H9 (cell line): Measurements from ENCODE around the gene SHB. TPM values are rescaled to one million over a fixed set of nuclear protein-coding genes. Genes with fewer than 3 reads are reported as not detected.

Source experiments
- DNase-seq: peaks from one replicate; pipeline ENCODE4 v3.0.0-alpha.2; 2017
- H2AFZ ChIP-seq: one replicate; pipeline ENCODE4 v1.6.1; 2013; ENCODE audit warnings: mild to moderate bottlenecking, low read length, control low read depth, moderate library complexity
- H2AK5ac ChIP-seq: 2 replicates; pipeline ENCODE4 v1.6.1; 2013; ENCODE audit warnings: low read length, control low read depth, mixed read lengths; ENCODE audit not compliant: insufficient read length
- H2BK120ac ChIP-seq: one replicate; pipeline ENCODE4 v1.6.1; 2013; ENCODE audit warnings: low read depth, mild to moderate bottlenecking, low read length, control low read depth, inconsistent platforms; ENCODE audit not compliant: poor library complexity, severe bottlenecking
- H2BK12ac ChIP-seq: 2 replicates; pipeline ENCODE4 v1.6.1; 2013; ENCODE audit warnings: low read length, control low read depth, mixed read lengths, low read depth; ENCODE audit not compliant: insufficient read length
- H2BK15ac ChIP-seq: 2 replicates; pipeline ENCODE4 v1.6.1; 2013; ENCODE audit warnings: low read depth, low read length, control low read depth
- H2BK20ac ChIP-seq: one replicate; pipeline ENCODE4 v1.6.1; 2013; ENCODE audit warnings: low read depth, mild to moderate bottlenecking, low read length, control low read depth, inconsistent platforms; ENCODE audit not compliant: poor library complexity, severe bottlenecking
- H2BK5ac ChIP-seq: 2 replicates; pipeline ENCODE4 v1.6.1; 2013; ENCODE audit warnings: low read length, control low read depth, mixed read lengths; ENCODE audit not compliant: insufficient read length
- H3K14ac ChIP-seq: 2 replicates; pipeline ENCODE4 v1.6.1; 2013; ENCODE audit warnings: low read length, control low read depth; ENCODE audit not compliant: insufficient read depth
- H3K18ac ChIP-seq: 2 replicates; pipeline ENCODE4 v1.6.1; 2013; ENCODE audit warnings: low read depth, mild to moderate bottlenecking, mixed read lengths, low read length, control low read depth; ENCODE audit not compliant: insufficient read length
- H3K23ac ChIP-seq: 2 replicates; pipeline ENCODE4 v1.6.1; 2013; ENCODE audit warnings: low read length, control low read depth, mixed read lengths, low read depth; ENCODE audit not compliant: insufficient read length
- H3K23me2 ChIP-seq: 2 replicates; pipeline ENCODE4 v1.6.1; 2013; ENCODE audit warnings: low read depth, mild to moderate bottlenecking, mixed read lengths, low read length, control low read depth; ENCODE audit not compliant: insufficient read length, poor library complexity, severe bottlenecking
- H3K27ac ChIP-seq: 2 replicates; pipeline ENCODE4 v1.5.1; 2013; ENCODE audit warnings: low read length, control low read depth, mixed read lengths, low read depth; ENCODE audit not compliant: insufficient read length
- H3K27me3 ChIP-seq: 2 replicates; pipeline ENCODE4 v1.6.1; 2013; ENCODE audit warnings: low read length, control low read depth, inconsistent platforms; ENCODE audit not compliant: insufficient read depth
- H3K4ac ChIP-seq: 2 replicates; pipeline ENCODE4 v1.6.1; 2013; ENCODE audit warnings: low read depth, mild to moderate bottlenecking, control low read depth, inconsistent platforms, low read length, moderate library complexity
- H3K4me1 ChIP-seq: 2 replicates; pipeline ENCODE4 v1.6.1; 2013; ENCODE audit warnings: low read length, control low read depth, inconsistent platforms; ENCODE audit not compliant: insufficient read depth
- H3K4me2 ChIP-seq: 2 replicates; pipeline ENCODE4 v1.6.1; 2013; ENCODE audit warnings: low read length, control low read depth, mixed read lengths; ENCODE audit not compliant: insufficient read length, insufficient read depth
- H3K56ac ChIP-seq: 2 replicates; pipeline ENCODE4 v1.6.1; 2013; ENCODE audit warnings: low read depth, mild to moderate bottlenecking, mixed read lengths, low read length, control low read depth; ENCODE audit not compliant: insufficient read length
- H3K79me1 ChIP-seq: 2 replicates; pipeline ENCODE4 v1.6.1; 2013; ENCODE audit warnings: low read depth, mild to moderate bottlenecking, moderate library complexity, low read length, control low read depth, inconsistent platforms; ENCODE audit not compliant: insufficient read depth, poor library complexity, severe bottlenecking
- H3K79me2 ChIP-seq: 2 replicates; pipeline ENCODE4 v1.6.1; 2013; ENCODE audit warnings: low read length, control low read depth, inconsistent platforms; ENCODE audit not compliant: insufficient read depth
- H3K9ac ChIP-seq: 2 replicates; pipeline ENCODE4 v1.6.1; 2013; ENCODE audit warnings: low read length, control low read depth, mixed read lengths; ENCODE audit not compliant: insufficient read length; ENCODE audit errors: extremely low read depth
- H3K9me3 ChIP-seq: one replicate; pipeline ENCODE4 v1.6.1; 2013; ENCODE audit warnings: low read depth, low read length, inconsistent platforms; ENCODE audit not compliant: control insufficient read depth
- H3T11ph ChIP-seq: one replicate; pipeline ENCODE4 v1.6.1; 2013; ENCODE audit warnings: mild to moderate bottlenecking, low read length, control low read depth, inconsistent platforms
- H4K20me1 ChIP-seq: one replicate; pipeline ENCODE4 v1.6.1; 2013; ENCODE audit not compliant: control insufficient read depth, insufficient read length, insufficient read depth
- H4K5ac ChIP-seq: 2 replicates; pipeline ENCODE4 v1.6.1; 2013; ENCODE audit warnings: low read depth, mild to moderate bottlenecking, mixed read lengths, low read length, control low read depth; ENCODE audit not compliant: insufficient read length
- H4K8ac ChIP-seq: replicated peaks from 2 replicates; pipeline ENCODE4 v1.6.1; 2013; ENCODE audit warnings: low read length, control low read depth, mixed read lengths, low read depth; ENCODE audit not compliant: insufficient read length
- H4K91ac ChIP-seq: 2 replicates; pipeline ENCODE4 v1.6.1; 2013; ENCODE audit warnings: low read depth, mild to moderate bottlenecking, moderate library complexity, mixed read lengths, low read length, control low read depth; ENCODE audit not compliant: insufficient read length
- H3K27ac Mint-ChIP-seq, 3 experiments: 2 replicates in 2 of 3; 3 replicates in 1 of 3; pipeline ENCODE4 v1.8.0; 2020 to 2021; ENCODE audit warnings: mixed read lengths in 3 of 3, mild to moderate bottlenecking in 1 of 3, moderate library complexity in 1 of 3
- H3K27me3 Mint-ChIP-seq: 2 replicates; pipeline ENCODE4 v1.8.0; 2021; ENCODE audit warnings: low read depth, mild to moderate bottlenecking, moderate library complexity, mixed read lengths
- H3K36me3 Mint-ChIP-seq, 3 experiments: 2 replicates in 2 of 3; 3 replicates in 1 of 3; pipeline ENCODE4 v1.8.0; 2020 to 2021; ENCODE audit warnings: low read depth in 3 of 3, mixed read lengths in 3 of 3; ENCODE audit not compliant: insufficient read depth in 1 of 3
- H3K4me1 Mint-ChIP-seq, 2 experiments: 2 replicates each; pipeline ENCODE4 v1.8.0; 2020; ENCODE audit warnings: mixed read lengths in 2 of 2
- H3K4me3 Mint-ChIP-seq, 2 experiments: 2 replicates in 1 of 2; 3 replicates in 1 of 2; pipeline ENCODE4 v1.8.0; 2020 to 2021; ENCODE audit warnings: mild to moderate bottlenecking in 2 of 2, mixed read lengths in 2 of 2, moderate library complexity in 1 of 2
- H3K9me3 Mint-ChIP-seq, 2 experiments: 2 replicates in 1 of 2; 3 replicates in 1 of 2; pipeline ENCODE4 v1.8.0; 2020; ENCODE audit warnings: mild to moderate bottlenecking in 2 of 2, mixed read lengths in 2 of 2, moderate library complexity in 1 of 2
- CTCF ChIP-seq: fragments of 200-600 bp; sonication (generic); conservative IDR thresholded peaks from 3 replicates; pipeline ENCODE4 v1.8.0; 2021; ENCODE audit warnings: antibody characterized with exemption, mild to moderate bottlenecking
- WGBS: extraction: QIAGEN DNeasy Blood & Tissue Kit; methylation state at CpG from one replicate; pipeline ENCODE4 v1.1.7; 2013; ENCODE audit warnings: missing lambda C conversion rate, low lambda C conversion rate, mixed read lengths; ENCODE audit not compliant: insufficient read length; ENCODE audit errors: extremely low coverage; 5-methylcytosine and 5-hydroxymethylcytosine counted together
- total RNA-seq: library from RNA; stranded (reverse); gene quantifications from 2 replicates; pipeline ENCODE4 v1.2.1, GENCODE V29; 2021

SHB gene
- total RNA-seq, 1 experiment from 2014 or later, result 14.6 TPM

DNA sequence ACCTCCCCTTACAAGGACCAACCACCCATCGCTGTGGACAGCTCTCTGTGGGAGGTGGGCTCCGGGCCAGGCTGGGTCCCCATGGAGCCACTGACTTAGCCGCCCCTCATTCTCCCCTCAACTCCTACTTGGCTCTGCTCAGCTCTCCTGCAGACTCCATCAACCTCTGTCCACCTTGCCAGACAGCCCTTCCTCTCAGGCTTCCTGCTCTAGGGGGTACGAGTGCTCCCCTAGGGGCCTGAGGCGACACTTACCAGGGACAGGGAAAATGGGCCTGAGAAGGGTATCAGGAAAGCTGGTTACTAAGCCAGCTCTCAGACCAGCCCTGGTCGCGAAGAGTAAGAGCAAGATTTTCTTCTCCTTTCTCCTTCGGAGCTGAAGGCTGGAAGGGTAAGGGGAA lies 43.9 kb downstream of the SHB start:
- Histone ChIP-seq H2BK5ac (no peak overlapping the region), H2BK15ac (no peak overlapping the region), H3K27ac (no peak overlapping the region), H3K56ac (no peak overlapping the region), H2BK12ac (peak overlapping the region; percentile 37), H3K9ac (no peak overlapping the region), H4K91ac (no peak overlapping the region), H3K14ac (peak overlapping the region; percentile 21; the same call in 1 of the 2 replicates), H4K5ac (no peak overlapping the region), H3K23me2 (no peaks in the 10 kb centered on the region), H3K4me1 (peaks cover 25% of the 10 kb centered on the region; the same call in 1 of the 2 replicates), H3K79me1 (no peaks in the 10 kb centered on the region), H3K9me3 (no peaks in the 10 kb centered on the region), H3K27me3 (no peaks in the 10 kb centered on the region), H3K79me2 (no peaks in the 10 kb centered on the region; the same call in 1 of the 2 replicates), H2BK120ac (no peak overlapping the region), H4K8ac (no peak overlapping the region), H2AFZ (no peak overlapping the region), H3K4me2 (no peak overlapping the region), H2BK20ac (no peak overlapping the region), H3K23ac (no peak overlapping the region), H4K20me1 (no peaks in the 10 kb centered on the region), H3K4ac (no peak overlapping the region), H3T11ph (no peak overlapping the region), H3K18ac (no peak overlapping the region), H2AK5ac (peak overlapping the region; percentile 90)
- no CpG with 5 or more reads among the region's 8 CpGs for WGBS
- Mint-ChIP-seq H3K4me1 (peaks cover 67 to 77% of the 10 kb centered on the region in 2 experiments), H3K36me3 (no peaks in the 10 kb centered on the region; a peak in 1 of 7 replicates), H3K9me3 (no peaks in the 10 kb centered on the region), H3K27ac (peak overlapping the region in 2 of 3 experiments; percentile 25 to 26; a peak in 6 of 7 replicates), H3K4me3 (no peak overlapping the region), H3K27me3 (no peaks in the 10 kb centered on the region)
- peak; percentile 46; the same call in 2 of the 3 replicates for TF ChIP-seq CTCF
- no peak for DNase-seq
